HepG2 (cell line): Measurements from ENCODE around the gene ZNF644. TPM values are rescaled to one million over a fixed set of nuclear protein-coding genes. Genes with fewer than 3 reads are reported as not detected.

Source experiments
- ATAC-seq: fragments of 200-7000 bp; cut with Tn5 transposase; 3 replicates; pipeline ENCODE4 v1.9.1; 2020; ENCODE audit warnings: mild to moderate bottlenecking, moderate library complexity
- BruUV-seq: library from RNA; stranded (reverse); fragments of 400-500 nt; replicated peaks from 2 replicates; lab custom pipeline; 2021; lab: Mats Ljungman, UMichigan
- CTCF ChIA-PET: fragments of 300-600 bp; formaldehyde crosslinking; extraction: SDS; loops from one replicate; lab custom pipeline; 2021; ENCODE audit warnings: low total read pairs, inconsistent platforms, low intra/inter-chr PET ratio; lab: Yijun Ruan, JAX
- POLR2A ChIA-PET: fragments of 350-600 bp; sonication (Branson Sonifier 250); formaldehyde crosslinking; loops from one replicate; lab custom pipeline; 2020; ENCODE audit warnings: antibody characterized with exemption, inconsistent platforms; lab: Yijun Ruan, JAX
- DNase-seq: peaks from one replicate; pipeline ENCODE4 v3.0.0-alpha.2; 2015; ENCODE audit warnings: low spot score
- FAIRE-seq: peaks from 3 replicates; lab custom pipeline; 2011; peaks lifted over from hg19 to GRCh38; lab: Jason Lieb, UNC
- H2AFZ ChIP-seq: one replicate; pipeline ENCODE4 v1.6.1; 2011; ENCODE audit warnings: low read length, inconsistent platforms
- H3K27ac ChIP-seq: fragments of 300-600 bp; 3 replicates; pipeline ENCODE4 v1.8.0; 2011; ENCODE audit warnings: mixed run types, mild to moderate bottlenecking, mixed read lengths, low read length, inconsistent platforms; ENCODE audit not compliant: insufficient read depth; ENCODE audit errors: extremely low read length
- H3K27me3 ChIP-seq, 2 experiments: fragments of 200-600 bp in 1 of 2; 2 replicates in 1 of 2; 3 replicates in 1 of 2; pipeline versions ENCODE4 v1.6.0 to v1.8.0; 2011; ENCODE audit warnings: low read length in 2 of 2, mild to moderate bottlenecking in 2 of 2, moderate library complexity in 2 of 2, inconsistent platforms in 1 of 2; ENCODE audit not compliant: insufficient read depth in 2 of 2, control insufficient read depth in 1 of 2
- H3K36me3 ChIP-seq, 2 experiments: fragments of 200-600 bp in 1 of 2; replicated peaks in 1 of 2; 2 replicates in 1 of 2; 3 replicates in 1 of 2; pipeline versions ENCODE4 v1.5.1 to v1.8.0; 2011; ENCODE audit warnings: low read length in 2 of 2, inconsistent platforms in 1 of 2; ENCODE audit not compliant: insufficient read depth in 2 of 2, control insufficient read depth in 1 of 2
- H3K4me1 ChIP-seq: 2 replicates; pipeline ENCODE4 v1.5.1; 2012; ENCODE audit warnings: low read length, inconsistent platforms; ENCODE audit not compliant: insufficient read depth
- H3K4me2 ChIP-seq: 2 replicates; pipeline ENCODE4 v1.6.0; 2011; ENCODE audit warnings: low read depth, low read length, inconsistent platforms
- H3K4me3 ChIP-seq, 3 experiments: fragments of 200-600 bp in 1 of 3; sonication (generic), shearing (Covaris generic) in 1 of 3; replicated peaks in 1 of 3; 2 replicates each; pipeline ENCODE4 v1.5.1; 2011 to 2016; ENCODE audit warnings: low read length in 3 of 3, inconsistent platforms in 2 of 3, low read depth in 2 of 3, mild to moderate bottlenecking in 2 of 3, control low read depth in 1 of 3, mixed read lengths in 1 of 3; ENCODE audit not compliant: insufficient read depth in 1 of 3
- H3K79me2 ChIP-seq: one replicate; pipeline ENCODE4 v1.6.1; 2011; ENCODE audit warnings: low read length, inconsistent platforms; ENCODE audit not compliant: insufficient read depth
- H3K9ac ChIP-seq: 2 replicates; pipeline ENCODE4 v1.6.0; 2011; ENCODE audit warnings: mild to moderate bottlenecking, low read depth, low read length, inconsistent platforms; ENCODE audit not compliant: insufficient read depth
- H3K9me3 ChIP-seq: 2 replicates; pipeline ENCODE4 v1.5.1; 2012; ENCODE audit warnings: mild to moderate bottlenecking, low read length
- H4K20me1 ChIP-seq: 2 replicates; pipeline ENCODE4 v1.6.0; 2011; ENCODE audit warnings: inconsistent platforms, mild to moderate bottlenecking, low read length, moderate library complexity; ENCODE audit not compliant: insufficient read depth
- ATAD3A ChIP-seq: sonication (generic); formaldehyde crosslinking; IDR thresholded peaks from 2 replicates; pipeline ENCODE4 v1.4.0; 2020; ENCODE audit warnings: missing genetic modification reagents
- DR1 ChIP-seq: sonication (generic); formaldehyde crosslinking; IDR thresholded peaks from 2 replicates; pipeline ENCODE4 v1.8.0; 2021; ENCODE audit warnings: mild to moderate bottlenecking, missing genetic modification reagents, inconsistent platforms
- ELF1 ChIP-seq: sonication (generic); formaldehyde crosslinking; IDR thresholded peaks from 2 replicates; pipeline ENCODE4 v1.4.0; 2020; ENCODE audit warnings: missing genetic modification reagents
- FOSL2 ChIP-seq: sonication (generic); formaldehyde crosslinking; IDR thresholded peaks from 2 replicates; pipeline ENCODE4 v1.4.0; 2020; ENCODE audit warnings: missing genetic modification reagents
- HMG20A ChIP-seq: IDR thresholded peaks from 2 replicates; pipeline ENCODE4 v1.6.1; 2016; ENCODE audit warnings: borderline replicate concordance
- NCOA1 ChIP-seq: sonication (generic); formaldehyde crosslinking; IDR thresholded peaks from 2 replicates; pipeline ENCODE4 v1.9.0; 2021; ENCODE audit warnings: missing genetic modification reagents
- SIX4 ChIP-seq: sonication (generic); formaldehyde crosslinking; IDR thresholded peaks from 2 replicates; pipeline ENCODE4 v1.4.0; 2020; ENCODE audit warnings: missing genetic modification reagents
- THAP11 ChIP-seq: IDR thresholded peaks from 2 replicates; pipeline ENCODE4 v1.6.1; 2016; ENCODE audit warnings: missing biosample characterization, missing genetic modification reagents
- ZBTB38 ChIP-seq: sonication (generic); formaldehyde crosslinking; IDR thresholded peaks from 2 replicates; pipeline ENCODE4 v1.5.1; 2020; ENCODE audit warnings: mild to moderate bottlenecking, missing genetic modification reagents
- ZIK1 ChIP-seq: sonication (generic); formaldehyde crosslinking; IDR thresholded peaks from 2 replicates; pipeline ENCODE4 v1.5.0; 2020; ENCODE audit warnings: mild to moderate bottlenecking, low read depth, missing genetic modification reagents, borderline replicate concordance
- ZNF121 ChIP-seq: sonication (generic); formaldehyde crosslinking; IDR thresholded peaks from 2 replicates; pipeline ENCODE4 v1.5.0; 2020; ENCODE audit warnings: mild to moderate bottlenecking, missing genetic modification reagents
- ZNF230 ChIP-seq: sonication (generic); formaldehyde crosslinking; IDR thresholded peaks from 2 replicates; pipeline ENCODE4 v1.4.0; 2020; ENCODE audit warnings: mild to moderate bottlenecking, missing genetic modification reagents
- ZNF263 ChIP-seq: sonication (generic); formaldehyde crosslinking; IDR thresholded peaks from 2 replicates; pipeline ENCODE4 v1.4.0; 2020; ENCODE audit warnings: missing genetic modification reagents
- ZNF326 ChIP-seq: sonication (generic); formaldehyde crosslinking; IDR thresholded peaks from 2 replicates; pipeline ENCODE4 v1.4.0; 2020; ENCODE audit warnings: missing genetic modification reagents, borderline replicate concordance
- ZNF616 ChIP-seq: sonication (generic); formaldehyde crosslinking; IDR thresholded peaks from 2 replicates; pipeline ENCODE4 v1.5.0; 2020; ENCODE audit warnings: low read depth, mild to moderate bottlenecking, missing genetic modification reagents
- WGBS: methylation state at CpG from one replicate; pipeline ENCODE4 v1.1.6; 2017; ENCODE audit warnings: low lambda C conversion rate; 5-methylcytosine and 5-hydroxymethylcytosine counted together
- in situ Hi-C: cut with HindIII; loops from 2 replicates; pipeline ENCODE4 v1.10.0; 2017; ENCODE audit warnings: low pct_unique_long_range_greater_than_20kb; ENCODE audit not compliant: extremely low pct_ligation_motif_present
- intact Hi-C: fragments of 100-400 bp; cut with micrococcal nuclease; formaldehyde crosslinking; loops from one replicate; pipeline ENCODE4 v1.10.0; 2022; ENCODE audit not compliant: unreplicated experiment
- polyA plus RNA-seq, 8 experiments: library from polyadenylated mRNA; depleted of rRNA in 3 of 8; stranded (reverse) in 7 of 8; unstranded in 1 of 8; fragments of >200 nt; fragmentation: Illumina TruSeq in 4 of 8; extraction: Trizol in 4 of 8; gene quantifications; 2 replicates each; pipeline versions ENCODE4 v1.2.1 to v1.2.3, GENCODE V29; 2011 to 2016; ENCODE audit warnings: low read depth in 4 of 8, missing spikeins in 1 of 8, mixed read lengths in 1 of 8; ENCODE audit not compliant: insufficient read depth in 1 of 8
- total RNA-seq, 5 experiments: library from RNA; depleted of rRNA; stranded (reverse); fragments of >200 nt; fragmentation: Illumina TruSeq; extraction: Trizol; gene quantifications; 2 replicates each; pipeline ENCODE4 v1.2.3, GENCODE V29; 2016; ENCODE audit warnings: low read depth in 1 of 5
- TF ChIP-seq, protein P1 (sequence below): sonication (generic); formaldehyde crosslinking; IDR thresholded peaks from 2 replicates; pipeline ENCODE4 v1.4.0; 2020; ENCODE audit warnings: missing genetic modification reagents, mild to moderate bottlenecking, borderline replicate concordance

Gene ZNF644
- total and polyA plus RNA-seq, 2 of the 13 experiments (the other 11 are each of a cell fraction or from before 2014, with no cell fraction given), result 17.7 to 51.7 TPM

DNA sequence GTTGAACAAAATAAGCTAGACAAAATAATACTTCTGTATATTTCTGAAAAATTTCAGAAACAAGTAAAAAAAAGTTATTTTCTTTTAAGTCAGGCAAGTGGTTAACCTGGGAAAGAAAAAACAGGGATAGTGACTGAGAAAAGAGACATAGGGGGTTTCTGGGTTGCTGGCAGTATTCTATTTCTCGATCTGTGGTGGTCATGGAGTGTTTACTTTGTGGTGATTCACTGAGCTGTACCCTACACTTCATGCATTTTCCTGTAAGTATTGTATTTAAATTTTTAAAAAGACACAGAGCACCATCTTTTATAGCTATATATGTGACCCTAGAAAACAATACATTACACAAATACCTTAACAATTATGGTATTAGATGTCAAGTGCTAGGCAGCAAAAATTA is 58.2 kb downstream of the ZNF644 start:
- POLR2A ChIA-PET, result interaction anchor here (1.8 kb wide), 1 partner anchor 58 kb away, joined by 7 read pairs; the partner anchor contains the start of gene ZNF644
- intact Hi-C loops, result loop anchor here (1.0 to 10.0 kb wide), 2 partner anchors 201 to 242 kb away; no protein-coding TSS in a partner anchor
- Histone ChIP-seq H3K27me3 (no peaks in the 10 kb centered on the region), H3K27ac (no peak overlapping the region), H3K9me3 (no peaks in the 10 kb centered on the region), H3K4me3 (no peak overlapping the region), H4K20me1 (peaks cover 25% of the 10 kb centered on the region), H3K4me2 (no peak overlapping the region), H3K36me3 (peaks cover 0 to 2% of the 10 kb centered on the region in 2 experiments; a peak in 1 of 5 replicates), H3K4me1 (peaks cover 19% of the 10 kb centered on the region), H3K9ac (no peak overlapping the region), H3K79me2 (peaks cover 62% of the 10 kb centered on the region), H2AFZ (no peak overlapping the region)
- no TSS peak for BruUV-seq
- WGBS, result 87% methylated on average over 1 of the region's 1 CpG
- FAIRE-seq (no peak), DNase-seq (no peak), ATAC-seq (no peak)
- CTCF ChIA-PET, result interaction anchor here (2.4 kb wide), 1 partner anchor 242 kb away, joined by 18 read pairs; no protein-coding TSS in a partner anchor
- in situ Hi-C loops, result loop anchor here (5.0 kb wide), 1 partner anchor 241 kb away; no protein-coding TSS in a partner anchor
- no peak for TF ChIP-seq DR1 (CRISPR knock-in tag)
- no peak for TF ChIP-seq ATAD3A (CRISPR knock-in tag)
- no peak for TF ChIP-seq ZNF121 (CRISPR knock-in tag)
- TF ChIP-seq ZNF326 (CRISPR knock-in tag), result no peak
- TF ChIP-seq, protein P1, sequence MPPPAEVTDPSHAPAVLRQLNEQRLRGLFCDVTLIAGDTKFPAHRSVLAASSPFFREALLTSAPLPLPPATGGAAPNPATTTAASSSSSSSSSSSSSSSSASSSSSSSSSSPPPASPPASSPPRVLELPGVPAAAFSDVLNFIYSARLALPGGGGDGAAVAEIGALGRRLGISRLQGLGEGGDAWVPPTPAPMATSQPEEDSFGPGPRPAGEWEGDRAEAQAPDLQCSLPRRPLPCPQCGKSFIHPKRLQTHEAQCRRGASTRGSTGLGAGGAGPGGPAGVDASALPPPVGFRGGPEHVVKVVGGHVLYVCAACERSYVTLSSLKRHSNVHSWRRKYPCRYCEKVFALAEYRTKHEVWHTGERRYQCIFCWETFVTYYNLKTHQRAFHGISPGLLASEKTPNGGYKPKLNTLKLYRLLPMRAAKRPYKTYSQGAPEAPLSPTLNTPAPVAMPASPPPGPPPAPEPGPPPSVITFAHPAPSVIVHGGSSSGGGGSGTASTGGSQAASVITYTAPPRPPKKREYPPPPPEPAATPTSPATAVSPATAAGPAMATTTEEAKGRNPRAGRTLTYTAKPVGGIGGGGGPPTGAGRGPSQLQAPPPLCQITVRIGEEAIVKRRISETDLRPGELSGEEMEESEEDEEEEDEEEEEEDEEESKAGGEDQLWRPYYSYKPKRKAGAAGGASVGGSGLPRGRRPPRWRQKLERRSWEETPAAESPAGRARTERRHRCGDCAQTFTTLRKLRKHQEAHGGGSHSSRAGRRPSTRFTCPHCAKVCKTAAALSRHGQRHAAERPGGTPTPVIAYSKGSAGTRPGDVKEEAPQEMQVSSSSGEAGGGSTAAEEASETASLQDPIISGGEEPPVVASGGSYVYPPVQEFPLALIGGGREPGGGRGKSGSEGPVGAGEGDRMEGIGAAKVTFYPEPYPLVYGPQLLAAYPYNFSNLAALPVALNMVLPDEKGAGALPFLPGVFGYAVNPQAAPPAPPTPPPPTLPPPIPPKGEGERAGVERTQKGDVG (CRISPR knock-in tag), result no peak
- no peak for TF ChIP-seq FOSL2 (CRISPR knock-in tag)
- no peak for TF ChIP-seq ZIK1 (CRISPR knock-in tag)
- no peak for TF ChIP-seq ZBTB38 (CRISPR knock-in tag)
- no peak for TF ChIP-seq ZNF263
- no peak for TF ChIP-seq ELF1
- TF ChIP-seq ZNF616 (CRISPR knock-in tag), result no peak
- no peak for TF ChIP-seq ZNF230
- no peak for TF ChIP-seq THAP11 (CRISPR knock-in tag)
- no peak for TF ChIP-seq NCOA1
- TF ChIP-seq HMG20A (CRISPR knock-in tag), result no peak
- no peak for TF ChIP-seq SIX4
